A549 (cell line): ENCODE results near the gene SIRT2. TPM values are rescaled to one million over a fixed set of nuclear protein-coding genes. Genes with fewer than 3 reads are reported as not detected.

Experiments used
- ATAC-seq, 2 experiments: fragments of 200-7000 bp in 1 of 2; fragments of >200 bp in 1 of 2; cut with Nextera tagmentation in 1 of 2; cut with Tn5 transposase in 1 of 2; 3 replicates each; pipeline versions ENCODE4 v1.8.0 to v1.9.1; 2018 to 2020; ENCODE audit warnings: mild to moderate bottlenecking in 1 of 2, moderate library complexity in 1 of 2
- CTCF ChIA-PET: fragments of 300-600 bp; sonication (Branson Sonifier 250); formaldehyde crosslinking; extraction: SDS; loops from one replicate; lab custom pipeline; 2021; ENCODE audit warnings: antibody characterized with exemption, inconsistent platforms; lab: Yijun Ruan, JAX
- POLR2A ChIA-PET: fragments of 350-600 bp; formaldehyde crosslinking; extraction: SDS; loops from one replicate; lab custom pipeline; 2021; ENCODE audit warnings: antibody characterized with exemption, inconsistent platforms; lab: Yijun Ruan, JAX
- DNase-seq, 2 experiments: peaks; one replicate each; pipeline versions ENCODE4 v3.0.0 to v3.0.0-alpha.2; 2011 to 2016; ENCODE audit warnings: low read depth in 1 of 2, low spot score in 1 of 2
- FAIRE-seq: peaks from 2 replicates; lab custom pipeline; 2011; peaks lifted over from hg19 to GRCh38; lab: Jason Lieb, UNC
- H3K27ac ChIP-seq, 2 experiments: fragments of >200 bp; sonication (Bioruptor Twin); formaldehyde crosslinking; 3 replicates each; pipeline ENCODE4 v1.5.1; 2016 to 2017
- H3K4me1 ChIP-seq: fragments of >200 bp; sonication (Bioruptor Twin); formaldehyde crosslinking; 3 replicates; pipeline ENCODE4 v1.6.1; 2016
- H3K4me2 ChIP-seq: fragments of >200 bp; sonication (Bioruptor Twin); formaldehyde crosslinking; 3 replicates; pipeline ENCODE4 v1.6.1; 2016
- H3K4me3 ChIP-seq: fragments of >200 bp; sonication (Bioruptor Twin); formaldehyde crosslinking; 3 replicates; pipeline ENCODE4 v1.5.1; 2016
- H3K9me3 ChIP-seq: fragments of >200 bp; sonication (Bioruptor Twin); formaldehyde crosslinking; 3 replicates; pipeline ENCODE4 v1.6.1; 2016
- ATOH8 ChIP-seq: fragments of 250-450 bp; sonication (Bioruptor Pico); IDR thresholded peaks from 2 replicates; pipeline ENCODE4 v1.5.0; 2020; ENCODE audit warnings: low read depth, mild to moderate bottlenecking, moderate library complexity
- BCL3 ChIP-seq: fragments of >200 bp; sonication (Bioruptor Twin); formaldehyde crosslinking; IDR thresholded peaks from 3 replicates; pipeline ENCODE4 v1.6.1; 2016
- CBX8 ChIP-seq: fragments of 200-600 bp; sonication (generic); IDR thresholded peaks from 2 replicates; pipeline ENCODE4 v1.6.1; 2016
- CEBPB ChIP-seq, 2 experiments: fragments of >200 bp in 1 of 2; sonication (Bioruptor Twin) in 1 of 2; formaldehyde crosslinking in 1 of 2; IDR thresholded peaks; 2 replicates each; pipeline ENCODE4 v1.6.1; 2012 to 2016
- CHD2 ChIP-seq: fragments of 150-350 bp; IDR thresholded peaks from 2 replicates; pipeline ENCODE4 v1.6.1; 2014; ENCODE audit warnings: low read length; ENCODE audit not compliant: partially characterized antibody
- CHD4 ChIP-seq: fragments of 200-600 bp; sonication (generic); IDR thresholded peaks from 2 replicates; pipeline ENCODE4 v1.6.1; 2016; ENCODE audit warnings: antibody characterized with exemption, mild to moderate bottlenecking, borderline replicate concordance
- EHF ChIP-seq: fragments of 250-450 bp; sonication (Bioruptor Pico); IDR thresholded peaks from 2 replicates; pipeline ENCODE4 v1.5.0; 2020; ENCODE audit warnings: mild to moderate bottlenecking
- EP300 ChIP-seq, 2 experiments: fragments of >200 bp; sonication (Bioruptor Twin); formaldehyde crosslinking; IDR thresholded peaks; 2 replicates in 1 of 2; 3 replicates in 1 of 2; pipeline ENCODE4 v1.6.1; 2016 to 2017
- ESRRA ChIP-seq: fragments of 150-350 bp; IDR thresholded peaks from 2 replicates; pipeline ENCODE4 v1.6.1; 2014; ENCODE audit warnings: mild to moderate bottlenecking, low read length, borderline replicate concordance
- FOSB ChIP-seq: fragments of 250-450 bp; sonication (Bioruptor Pico); IDR thresholded peaks from 2 replicates; pipeline ENCODE4 v1.5.0; 2020; ENCODE audit warnings: mild to moderate bottlenecking, moderate library complexity
- FOSL2 ChIP-seq, 2 experiments: fragments of 450-650 bp in 1 of 2; fragments of >200 bp in 1 of 2; sonication (Bioruptor Twin) in 1 of 2; formaldehyde crosslinking; IDR thresholded peaks; 2 replicates each; pipeline versions ENCODE4 v1.5.0 to v1.6.1; 2016 to 2020; ENCODE audit warnings: mild to moderate bottlenecking in 1 of 2, moderate library complexity in 1 of 2
- HEYL ChIP-seq: fragments of 250-450 bp; sonication (Bioruptor Pico); IDR thresholded peaks from 2 replicates; pipeline ENCODE4 v1.8.0; 2021; ENCODE audit warnings: mild to moderate bottlenecking, moderate library complexity
- HMGXB4 ChIP-seq: fragments of 250-450 bp; sonication (Bioruptor Pico); IDR thresholded peaks from 2 replicates; pipeline ENCODE4 v1.5.0; 2021; ENCODE audit warnings: mild to moderate bottlenecking, moderate library complexity, borderline replicate concordance
- JUN ChIP-seq, 2 experiments: fragments of >200 bp; sonication (Bioruptor Twin); formaldehyde crosslinking; IDR thresholded peaks; 2 replicates in 1 of 2; 3 replicates in 1 of 2; pipeline ENCODE4 v1.6.1; 2016 to 2017
- KDM1A ChIP-seq: fragments of 200-600 bp; sonication (generic); IDR thresholded peaks from 2 replicates; pipeline ENCODE4 v1.6.1; 2016; ENCODE audit warnings: low read depth, mild to moderate bottlenecking
- MAX ChIP-seq: IDR thresholded peaks from 2 replicates; pipeline ENCODE4 v1.6.1; 2012
- MAZ ChIP-seq: fragments of 150-350 bp; IDR thresholded peaks from 2 replicates; pipeline ENCODE4 v1.6.1; 2014; ENCODE audit warnings: antibody characterized with exemption, low read depth, low read length, borderline replicate concordance
- MYC ChIP-seq: IDR thresholded peaks from 2 replicates; pipeline ENCODE4 v1.6.1; 2012; ENCODE audit warnings: mild to moderate bottlenecking, inconsistent platforms, low read length, improper control_type of control experiment, borderline replicate concordance
- NFE2L2 ChIP-seq: fragments of 150-350 bp; conservative IDR thresholded peaks from 2 replicates; pipeline ENCODE4 v1.6.1; 2014; ENCODE audit warnings: low read length
- PBX3 ChIP-seq: IDR thresholded peaks from 2 replicates; pipeline ENCODE4 v1.6.1; 2012
- PHF8 ChIP-seq: fragments of 200-600 bp; sonication (generic); IDR thresholded peaks from 2 replicates; pipeline ENCODE4 v1.6.1; 2016; ENCODE audit warnings: low read depth, mild to moderate bottlenecking, antibody characterized with exemption, moderate library complexity, borderline replicate concordance
- POLR2A ChIP-seq: IDR thresholded peaks from 2 replicates; pipeline ENCODE4 v1.6.1; 2012; ENCODE audit warnings: mild to moderate bottlenecking, low read length
- RFX5 ChIP-seq: fragments of 450-650 bp; IDR thresholded peaks from 2 replicates; pipeline ENCODE4 v1.7.1; 2014; ENCODE audit warnings: antibody characterized with exemption, mild to moderate bottlenecking, moderate library complexity
- RNF2 ChIP-seq: fragments of 200-600 bp; sonication (generic); IDR thresholded peaks from 2 replicates; pipeline ENCODE4 v1.6.1; 2016; ENCODE audit warnings: low read depth, mild to moderate bottlenecking, antibody characterized with exemption, moderate library complexity, borderline replicate concordance
- TFCP2L1 ChIP-seq: fragments of 250-450 bp; sonication (Bioruptor Pico); IDR thresholded peaks from 2 replicates; pipeline ENCODE4 v1.5.0; 2021; ENCODE audit warnings: mild to moderate bottlenecking
- TP53 ChIP-seq: fragments of 250-450 bp; sonication (Bioruptor Pico); IDR thresholded peaks from 2 replicates; pipeline ENCODE4 v1.5.0; 2021; ENCODE audit warnings: mild to moderate bottlenecking, moderate library complexity
- ZC3H11A ChIP-seq: fragments of 450-650 bp; IDR thresholded peaks from 2 replicates; pipeline ENCODE4 v1.6.1; 2014; ENCODE audit warnings: antibody characterized with exemption, mild to moderate bottlenecking
- ZSCAN20 ChIP-seq: fragments of 250-450 bp; sonication (Bioruptor Pico); IDR thresholded peaks from 2 replicates; pipeline ENCODE4 v1.8.0; 2022; ENCODE audit warnings: mild to moderate bottlenecking, moderate library complexity
- WGBS: methylation state at CpG from one replicate; pipeline ENCODE4 v1.1.6; 2017; ENCODE audit errors: missing lambda C conversion rate; 5-methylcytosine and 5-hydroxymethylcytosine counted together
- polyA plus RNA-seq, 4 experiments: library from polyadenylated mRNA; depleted of rRNA in 3 of 4; stranded (reverse); fragments of >200 nt; fragmentation: RNase III in 1 of 4; extraction: RNeasy Plus Mini Kit Qiagen cat#74134 plus additional on column Dnase treatment in 1 of 4; gene quantifications; 2 replicates in 3 of 4; 3 replicates in 1 of 4; pipeline ENCODE4 v1.2.3, GENCODE V29; 2011 to 2017

Gene SIRT2
- polyA plus RNA-seq, 2 of the 4 experiments (the other 2 are of a cell fraction), result 28.6 to 30.4 TPM

- TF ChIP-seq HMGXB4 (CRISPR knock-in tag), result peak; percentile 59; the same call in 1 of the 2 replicates
- no peak; the same call in 1 of the 2 replicates for TF ChIP-seq PBX3
- TF ChIP-seq CEBPB (IDR thresholded peaks at IDR 0.05), result no peak
- peak; percentile 32; the same call in 1 of the 2 replicates for TF ChIP-seq FOSB
- TF ChIP-seq EHF (CRISPR knock-in tag), result peak; percentile 92
- TF ChIP-seq ZC3H11A, result no peak
- no peak; the same call in none of the 2 replicates for TF ChIP-seq HEYL (CRISPR knock-in tag)
- peak; percentile 98 to 99 for TF ChIP-seq JUN (IDR thresholded peaks at IDR 0.05)
- TF ChIP-seq CHD2, result peak; percentile 76
- TF ChIP-seq CHD4, result no peak; the same call in 1 of the 2 replicates
- TF ChIP-seq ATOH8, result peak; percentile 91
- peak; percentile 97 for TF ChIP-seq MAZ
- TF ChIP-seq TFCP2L1 (CRISPR knock-in tag), result peak; percentile 94
- no peak for TF ChIP-seq RFX5
- peak; percentile 99 for TF ChIP-seq MAX
- peak; percentile 94; the same call in 1 of the 2 replicates for TF ChIP-seq TP53 (CRISPR knock-in tag)
- peak; percentile 97 for TF ChIP-seq BCL3
- TF ChIP-seq ZSCAN20 (CRISPR knock-in tag), result no peak
Observed at GRCh38 chr19:38851622-38852230, 47.7 kb downstream of the SIRT2 start (continued).

- CTCF ChIA-PET, result interaction anchor here (0.6 to 4.3 kb wide), 19 partner anchors 9 to 306 kb away, joined by 3 to 25 read pairs (median 4); partner anchors contain the start of genes LGALS7, MRPS12 and SARS2
- DNase-seq (no peak), ATAC-seq (no peak), FAIRE-seq (no peak)
- H3K9me3 ChIP-seq, result no peaks in the 10 kb centered on the region
- peak overlapping the region; percentile 64 for H3K4me3 ChIP-seq
- 64% methylated on average over 40 of the region's 40 CpGs for WGBS
- peak overlapping the region; percentile 93 to 95 for H3K27ac ChIP-seq
- POLR2A ChIA-PET, result interaction anchor here (0.5 to 3.2 kb wide), 18 partner anchors 9 to 477 kb away, joined by 3 to 26 read pairs (median 4); partner anchors contain the start of genes ACTN4, ECH1, EIF3K and FAM98C
- H3K4me2 ChIP-seq, result peak overlapping the region; percentile 70
- peaks cover 39% of the 10 kb centered on the region for H3K4me1 ChIP-seq
- TF ChIP-seq MYC (no peak), MAZ (no peak; the same call in 1 of the 2 replicates), FOSL2 (IDR thresholded peaks at IDR 0.05) (no peak), FOSL2 (CRISPR knock-in tag; IDR thresholded peaks at IDR 0.05) (no peak), ZSCAN20 (CRISPR knock-in tag) (no peak), KDM1A (no peak), EP300 (IDR thresholded peaks at IDR 0.05) (no peak), POLR2A (peak; percentile 41), PHF8 (0 out of 2 replicates have a peak, but pooled peaks have one; percentile 18), CEBPB (IDR thresholded peaks at IDR 0.05) (no peak), TP53 (CRISPR knock-in tag) (no peak), RNF2 (no peak), CBX8 (no peak), TFCP2L1 (CRISPR knock-in tag) (peak; percentile 20; the same call in 1 of the 2 replicates), NFE2L2 (0 out of 2 replicates have a peak, but pooled peaks have one; percentile 2), RFX5 (no peak), BCL3 (peak; percentile 17; the same call in 1 of the 3 replicates), ATOH8 (no peak), ESRRA (no peak)
Observed at GRCh38 chr19:38850976-38851621, 48.3 kb downstream of the SIRT2 start.
